Measurements from ENCODE around the gene GPLD1. TPM values are rescaled to one million over a fixed set of nuclear protein-coding genes. Genes with fewer than 3 reads are reported as not detected.
"Not testable (repeated sequence)": the region's sequence is repeated elsewhere in the genome, so short reads cannot be mapped to it uniquely, and the experiment has no call there.

The GPLD1 gene
- polyA plus RNA-seq, 6 donors from 2014 or later: 0.49 to 3.0 (median 2.2) TPM; not detected in 1

GRCh38 chr6:24440897-24441598 is 48.3 kb downstream of the GPLD1 start:
- no peak for ATAC-seq (ENCODE audit: low read depth in 2 of 2)
- Mint-ChIP-seq H3K36me3 (peaks cover 0 to 6% of the 10 kb centered on the region in 2 donors), H3K9me3 (no peaks in the 10 kb centered on the region), H3K27me3 (no peaks in the 10 kb centered on the region), H3K4me1 (no peaks in the 10 kb centered on the region), H3K27ac (no peak overlapping the region), H3K4me3 (no peak overlapping the region)
- no peak for DNase-seq

- Mint-ChIP-seq H3K4me3 (no peak overlapping the region), H3K4me1 (no peaks in the 10 kb centered on the region), H3K36me3 (peaks cover 0 to 6% of the 10 kb centered on the region in 2 donors), H3K27me3 (no peaks in the 10 kb centered on the region), H3K9me3 (no peaks in the 10 kb centered on the region), H3K27ac (no peak overlapping the region)
- DNase-seq: no peak
- no peak for ATAC-seq (ENCODE audit: low read depth in 2 of 2)
Measured at GRCh38 chr6:24439858-24440539, 49.4 kb downstream of the GPLD1 start.

GRCh38 chr6:24436979-24437378 is 52.4 kb downstream of the GPLD1 start:
- ATAC-seq (ENCODE audit: low read depth in 2 of 2) (no peak), DNase-seq (no peak)
- Mint-ChIP-seq H3K9me3 (no peaks in the 10 kb centered on the region), H3K27me3 (no peaks in the 10 kb centered on the region), H3K27ac (no peak overlapping the region), H3K36me3 (peaks cover 0 to 6% of the 10 kb centered on the region in 2 donors), H3K4me3 (no peak overlapping the region), H3K4me1 (no peaks in the 10 kb centered on the region)

GRCh38 chr6:24432611-24433010 is 56.8 kb downstream of the GPLD1 start:
- no peaks in the 10 kb centered on the region for H3K4me1 Mint-ChIP-seq
- no peaks in the 10 kb centered on the region for H3K27me3 Mint-ChIP-seq
- H3K36me3 Mint-ChIP-seq: no peaks in the 10 kb centered on the region
- H3K9me3 Mint-ChIP-seq: no peaks in the 10 kb centered on the region
- no peak for ATAC-seq (ENCODE audit: low read depth in 2 of 2)
- no peak for DNase-seq
- no peak overlapping the region for H3K27ac Mint-ChIP-seq
- H3K4me3 Mint-ChIP-seq: no peak overlapping the region

- Mint-ChIP-seq H3K4me1 (no peaks in the 10 kb centered on the region), H3K4me3 (no peak overlapping the region), H3K36me3 (no peaks in the 10 kb centered on the region), H3K27ac (peak overlapping the region in 1 of 6 donors; percentile 54), H3K27me3 (no peaks in the 10 kb centered on the region), H3K9me3 (no peaks in the 10 kb centered on the region)
- DNase-seq: peak; percentile 34
- ATAC-seq (ENCODE audit: low read depth in 2 of 2): peak; percentile 47 to 50
Measured at GRCh38 chr6:24431045-24431451, 58.3 kb downstream of the GPLD1 start.

- peaks cover under 1% of the 10 kb centered on the region in 2 donors for H3K36me3 Mint-ChIP-seq
- H3K4me3 Mint-ChIP-seq: no peak overlapping the region
- H3K9me3 Mint-ChIP-seq: no peaks in the 10 kb centered on the region
- no peak overlapping the region for H3K27ac Mint-ChIP-seq
- ATAC-seq (ENCODE audit: low read depth in 2 of 2) (no peak), DNase-seq (no peak)
- H3K27me3 Mint-ChIP-seq: no peaks in the 10 kb centered on the region
- no peaks in the 10 kb centered on the region for H3K4me1 Mint-ChIP-seq
Measured at GRCh38 chr6:24430086-24430485, 59.3 kb downstream of the GPLD1 start.

- no peak overlapping the region for H3K4me3 Mint-ChIP-seq
- peaks cover 7 to 9% of the 10 kb centered on the region in 2 donors for H3K36me3 Mint-ChIP-seq
- no peaks in the 10 kb centered on the region for H3K27me3 Mint-ChIP-seq
- H3K9me3 Mint-ChIP-seq: no peaks in the 10 kb centered on the region
- H3K4me1 Mint-ChIP-seq: no peaks in the 10 kb centered on the region
- ATAC-seq (ENCODE audit: low read depth in 2 of 2) (no peak), DNase-seq (no peak)
- no peak overlapping the region for H3K27ac Mint-ChIP-seq
Measured at GRCh38 chr6:24429146-24429545, 60.2 kb downstream of the GPLD1 start.

- H3K4me1 Mint-ChIP-seq: no peaks in the 10 kb centered on the region
- peak overlapping the region in 2 of 6 donors; percentile 34 to 59 for H3K27ac Mint-ChIP-seq
- H3K27me3 Mint-ChIP-seq: no peaks in the 10 kb centered on the region
- ATAC-seq (ENCODE audit: low read depth in 2 of 2): no peak
- no peak for DNase-seq
- H3K9me3 Mint-ChIP-seq: no peaks in the 10 kb centered on the region
- H3K4me3 Mint-ChIP-seq: no peak overlapping the region
- peaks cover 7 to 9% of the 10 kb centered on the region in 2 donors for H3K36me3 Mint-ChIP-seq
Measured at GRCh38 chr6:24428615-24429014, 60.8 kb downstream of the GPLD1 start.

- peaks cover 9 to 12% of the 10 kb centered on the region in 2 donors for H3K36me3 Mint-ChIP-seq
- no peaks in the 10 kb centered on the region for H3K4me1 Mint-ChIP-seq
- no peaks in the 10 kb centered on the region for H3K9me3 Mint-ChIP-seq
- ATAC-seq (ENCODE audit: low read depth in 2 of 2) (no peak), DNase-seq (no peak)
- no peak overlapping the region for H3K4me3 Mint-ChIP-seq
- no peaks in the 10 kb centered on the region for H3K27me3 Mint-ChIP-seq
- peak overlapping the region in 2 of 6 donors; percentile 8 to 68 for H3K27ac Mint-ChIP-seq
Measured at GRCh38 chr6:24426729-24427446, 62.5 kb downstream of the GPLD1 start.

GRCh38 chr6:24425091-24425490 is 64.3 kb downstream of the GPLD1 start:
- ATAC-seq (ENCODE audit: low read depth in 2 of 2) (no peak), DNase-seq (no peak)
- Mint-ChIP-seq H3K36me3 (peaks cover 20 to 22% of the 10 kb centered on the region in 2 donors), H3K4me3 (no peak overlapping the region), H3K27ac (peak overlapping the region in 1 of 6 donors; percentile 55), H3K27me3 (no peaks in the 10 kb centered on the region), H3K9me3 (no peaks in the 10 kb centered on the region), H3K4me1 (no peaks in the 10 kb centered on the region)

GRCh38 chr6:24419526-24419925 is 69.9 kb downstream of the GPLD1 start:
- Mint-ChIP-seq H3K4me3 (no peak overlapping the region), H3K27me3 (no peaks in the 10 kb centered on the region), H3K9me3 (no peaks in the 10 kb centered on the region), H3K27ac (no peak overlapping the region), H3K4me1 (no peaks in the 10 kb centered on the region), H3K36me3 (peaks cover 30 to 31% of the 10 kb centered on the region in 2 donors)
- no peak for DNase-seq
- no peak for ATAC-seq (ENCODE audit: low read depth in 2 of 2)

- Mint-ChIP-seq H3K27me3 (no peaks in the 10 kb centered on the region), H3K27ac (no peak overlapping the region), H3K4me1 (peaks cover 0 to 3% (median 0%) of the 10 kb centered on the region in 3 donors), H3K9me3 (no peaks in the 10 kb centered on the region), H3K36me3 (peaks cover 35 to 38% of the 10 kb centered on the region in 2 donors), H3K4me3 (no peak overlapping the region)
- DNase-seq (no peak), ATAC-seq (ENCODE audit: low read depth in 2 of 2) (no peak)
Measured at GRCh38 chr6:24415753-24416152, 73.6 kb downstream of the GPLD1 start.

- ATAC-seq (ENCODE audit: low read depth in 2 of 2); H3K4me3 Mint-ChIP-seq: not testable (repeated sequence)
Measured at GRCh38 chr6:24414531-24414930, 74.8 kb downstream of the GPLD1 start.

GRCh38 chr6:24412294-24412693 is 77.1 kb downstream of the GPLD1 start:
- peaks cover 0 to 6% (median 0%) of the 10 kb centered on the region in 3 donors for H3K4me1 Mint-ChIP-seq
- peaks cover 20 to 24% of the 10 kb centered on the region in 2 donors for H3K36me3 Mint-ChIP-seq
- DNase-seq (no peak), ATAC-seq (ENCODE audit: low read depth in 2 of 2) (no peak)
- no peaks in the 10 kb centered on the region for H3K27me3 Mint-ChIP-seq
- H3K4me3 Mint-ChIP-seq: no peak overlapping the region
- no peaks in the 10 kb centered on the region for H3K9me3 Mint-ChIP-seq
- no peak overlapping the region for H3K27ac Mint-ChIP-seq

More at GRCh38 chr6:24414531-24414930, 74.8 kb downstream of the GPLD1 start:
- peaks cover 24 to 28% of the 10 kb centered on the region in 2 donors for H3K36me3 Mint-ChIP-seq
- not testable (repeated sequence) for DNase-seq, H3K27me3 Mint-ChIP-seq, H3K4me1 Mint-ChIP-seq, H3K27ac Mint-ChIP-seq, H3K9me3 Mint-ChIP-seq
